Islet of Langerhans (tissue), 1 donor: Measurements from ENCODE around the gene DENND6A.
"Not testable (repeated sequence)": the region's sequence is repeated elsewhere in the genome, so short reads cannot be mapped to it uniquely, and the experiment has no call there.

Experiments used
- FAIRE-seq: peaks from one replicate; lab custom pipeline; 2011; peaks lifted over from hg19 to GRCh38; lab: Jason Lieb, UNC

The DENND6A gene

GRCh38 chr3:57634259-57634658 is 58.6 kb downstream of the DENND6A start:
- FAIRE-seq = peak; percentile 62

- FAIRE-seq = peak; percentile 49
Observed at GRCh38 chr3:57627976-57628375, 64.9 kb downstream of the DENND6A start.

- no peak for FAIRE-seq
Observed at GRCh38 chr3:57624801-57625200, 68.1 kb downstream of the DENND6A start.

- FAIRE-seq = no peak
Observed at GRCh38 chr3:57622362-57622761, 70.5 kb downstream of the DENND6A start.

DNA sequence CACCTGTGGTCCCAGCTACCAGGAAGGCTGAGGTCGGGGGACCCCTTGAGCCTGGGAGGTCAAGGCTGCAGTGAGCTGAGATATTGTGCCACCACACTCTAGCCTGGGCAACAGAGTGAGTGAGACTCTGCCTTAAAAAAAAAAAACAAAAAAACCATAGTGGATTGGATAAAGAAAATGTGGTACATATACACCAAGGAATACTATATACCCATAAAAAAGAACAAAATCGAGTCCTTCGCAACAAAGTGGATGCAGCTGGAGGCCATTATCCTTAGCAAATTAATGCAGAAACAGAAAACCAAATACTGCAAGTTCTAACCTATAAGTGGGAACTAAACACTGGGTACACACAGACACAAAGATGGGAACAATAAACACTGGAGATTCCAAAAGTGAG is 75.1 kb downstream of the DENND6A start:
- no peak for FAIRE-seq

- FAIRE-seq = no peak
Observed at GRCh38 chr3:57616233-57616632, 76.6 kb downstream of the DENND6A start.

- not testable (repeated sequence) for FAIRE-seq
Observed at GRCh38 chr3:57611870-57612269, 81.0 kb downstream of the DENND6A start.

DNA sequence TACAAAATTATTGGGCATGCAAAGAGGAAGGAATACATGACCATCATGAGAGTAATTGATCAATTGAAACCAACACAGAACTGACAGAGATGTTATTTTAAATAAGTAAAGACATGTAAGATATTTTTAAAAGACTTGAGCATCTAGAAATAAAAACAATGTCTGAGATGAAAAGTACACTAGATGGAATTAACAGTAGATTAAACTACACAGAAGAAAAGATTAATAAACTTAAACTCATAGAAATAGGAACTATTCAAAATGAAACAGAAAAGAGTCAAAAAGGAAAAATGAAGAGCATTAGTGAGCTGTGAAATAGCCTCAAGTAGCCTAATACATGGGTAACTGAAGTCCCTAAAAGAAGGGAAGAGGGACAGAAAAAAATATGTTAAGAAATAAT is 87.2 kb downstream of the DENND6A start:
- FAIRE-seq = no peak

DNA sequence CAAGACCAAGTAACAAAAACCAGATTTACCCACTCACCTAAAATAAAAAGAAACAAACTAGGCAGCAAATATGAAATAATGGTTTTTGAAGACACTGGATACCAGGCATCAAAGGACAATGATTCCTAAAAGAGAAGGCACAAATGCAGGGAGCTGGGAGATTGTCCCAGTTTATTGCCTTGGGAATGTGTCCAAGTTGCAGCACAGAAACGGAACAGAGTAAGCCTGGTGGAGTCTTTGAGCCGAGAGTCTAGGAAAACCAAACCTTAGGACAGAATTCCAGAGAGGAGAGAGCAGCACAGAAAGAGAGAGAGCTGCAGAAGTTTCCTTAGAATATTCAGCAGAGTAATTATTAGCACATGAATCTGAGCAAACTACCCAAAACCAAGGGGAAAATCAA is 87.9 kb downstream of the DENND6A start:
- FAIRE-seq = no peak

DNA sequence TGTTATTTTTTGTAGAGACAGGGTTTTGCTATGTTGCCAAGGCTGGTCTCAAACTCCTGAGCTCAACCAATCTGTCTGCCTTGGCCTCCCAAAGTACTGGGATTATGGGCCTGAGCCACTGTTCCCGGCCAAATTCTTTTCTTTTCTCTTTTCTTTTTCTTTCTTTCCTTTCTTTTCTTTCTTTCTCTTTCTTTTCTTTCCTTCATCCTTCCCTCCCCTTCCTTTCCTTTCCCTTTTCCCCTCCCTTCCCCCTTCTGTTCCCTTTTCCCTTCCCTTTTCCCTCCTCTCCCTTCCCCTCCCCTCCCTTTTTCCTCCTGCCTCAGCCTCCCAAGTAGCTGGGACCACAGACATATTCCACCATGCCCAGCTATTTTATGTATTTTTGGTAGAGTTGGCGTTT is 92.7 kb downstream of the DENND6A start:
- no peak for FAIRE-seq

GRCh38 chr3:57598765-57599360 is 94.0 kb downstream of the DENND6A start:
- FAIRE-seq = no peak

GRCh38 chr3:57597127-57597923 is 95.6 kb downstream of the DENND6A start, which contains the start of gene ARF4:
ARF4 (minus strand) TSS chr3:57597344; CDS start chr3:57597140, 204 bp downstream.
- peak; percentile 93 for FAIRE-seq

- no peak for FAIRE-seq
Observed at GRCh38 chr3:57596495-57597126, 96.3 kb downstream of the DENND6A start.

GRCh38 chr3:57594576-57594975 is 98.3 kb downstream of the DENND6A start:
- FAIRE-seq = no peak

DNA sequence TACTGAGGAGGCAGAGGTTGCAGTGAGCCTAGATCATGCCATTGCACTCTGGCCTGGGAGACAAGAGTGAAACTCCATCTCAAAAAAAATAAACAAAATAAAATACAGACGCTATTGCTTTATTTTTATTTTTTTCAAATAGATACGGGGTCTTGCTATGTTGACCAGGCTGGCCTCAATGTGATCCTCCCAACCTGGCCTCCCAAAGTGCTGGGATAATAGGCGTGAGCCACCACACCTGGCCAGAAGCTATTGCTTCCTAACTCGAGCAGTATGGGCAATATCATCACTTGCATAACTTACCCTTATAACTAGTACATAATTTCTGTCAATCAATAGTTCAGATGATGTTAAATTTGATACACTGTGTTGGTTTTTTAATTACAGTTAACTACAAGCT is 98.7 kb downstream of the DENND6A start:
- FAIRE-seq = no peak

GRCh38 chr3:57592306-57592705 is 100.6 kb downstream of the DENND6A start:
- FAIRE-seq = no peak

DNA sequence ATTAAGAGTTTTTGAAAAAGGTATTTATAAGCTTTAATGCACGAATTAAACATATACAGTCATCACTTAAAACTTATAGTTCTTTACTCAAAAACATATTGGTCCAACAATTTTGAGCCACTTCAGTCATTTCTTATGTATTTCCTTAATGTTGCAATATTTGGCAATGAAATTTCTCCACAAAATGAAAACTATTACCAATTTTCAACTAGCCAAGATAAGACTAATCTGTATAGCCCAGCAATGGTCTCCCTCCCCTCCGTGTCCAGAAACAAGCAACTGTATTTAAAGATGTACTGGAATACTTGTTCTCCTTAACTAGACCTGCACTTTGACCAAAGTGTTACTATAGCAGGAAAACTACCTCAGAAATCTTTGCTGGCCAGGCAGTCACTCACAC is 105.0 kb downstream of the DENND6A start:
- no peak for FAIRE-seq

- FAIRE-seq = no peak
Observed at GRCh38 chr3:57586778-57587177, 106.1 kb downstream of the DENND6A start.

GRCh38 chr3:57583544-57583943 is 109.3 kb downstream of the DENND6A start:
- no peak for FAIRE-seq

DNA sequence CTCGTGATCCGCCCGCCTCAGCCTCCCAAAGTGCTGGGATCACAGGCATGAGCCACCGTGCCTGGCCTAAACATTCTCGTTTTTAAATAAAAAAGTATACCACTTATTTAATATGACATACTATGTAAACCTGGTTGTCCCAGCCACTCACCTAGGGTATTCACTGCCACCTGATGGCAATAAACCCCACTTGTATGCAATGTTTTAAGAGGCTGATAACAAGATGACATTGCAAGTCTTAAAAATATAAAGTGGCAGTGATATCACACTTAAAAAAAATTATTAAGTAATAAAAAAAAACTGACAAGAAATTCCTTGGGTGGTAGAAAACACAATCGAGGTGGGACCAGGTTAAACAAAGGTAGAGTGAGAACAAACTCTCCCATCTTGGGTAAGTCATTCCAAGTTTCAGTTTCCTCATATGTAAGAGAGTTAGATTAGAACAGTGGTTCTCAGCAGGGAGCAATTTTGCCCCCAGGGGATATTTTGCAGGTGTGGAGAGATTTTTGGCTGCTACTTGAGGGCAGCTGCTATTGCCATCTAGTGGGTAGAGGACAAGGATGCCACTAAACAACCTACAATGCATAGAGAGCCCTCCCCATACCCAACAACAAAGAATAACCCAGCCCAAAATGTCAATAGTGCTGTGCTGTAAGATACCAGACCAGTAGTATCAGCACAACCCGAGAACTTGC is 110.3 kb downstream of the DENND6A start:
- FAIRE-seq = no peak

GRCh38 chr3:57577801-57578200 is 115.1 kb downstream of the DENND6A start:
- FAIRE-seq = no peak

GRCh38 chr3:57575966-57576626 is 116.8 kb downstream of the DENND6A start:
- FAIRE-seq = peak; percentile 9
